AG04450 (cell line): ENCODE data around the gene SRPK2. TPM values are rescaled to one million over a fixed set of nuclear protein-coding genes. Genes with fewer than 3 reads are reported as not detected.

Experiments used
- CTCF ChIA-PET: fragments of 300-600, 350-600 bp; formaldehyde crosslinking; extraction: SDS; loops from one replicate; lab custom pipeline; 2022; ENCODE audit warnings: antibody characterized with exemption, inconsistent platforms; lab: Charles Lee
- POLR2A ChIA-PET: fragments of 350-600 bp; formaldehyde crosslinking; extraction: SDS; loops from one replicate; lab custom pipeline; 2021; ENCODE audit warnings: antibody characterized with exemption, inconsistent platforms; lab: Yijun Ruan, JAX
- DNase-seq: peaks from one replicate; pipeline ENCODE4 v3.0.0-alpha.2; 2011; ENCODE audit warnings: low read depth, low spot score
- H3K27ac ChIP-seq: one replicate; pipeline ENCODE4 v1.5.1; 2012; ENCODE audit warnings: low read depth, low read length, control low read depth
- H3K27me3 ChIP-seq: one replicate; pipeline ENCODE4 v1.6.0; 2012; ENCODE audit warnings: low read length; ENCODE audit not compliant: control insufficient read depth, insufficient read depth
- H3K4me3 ChIP-seq: 2 replicates; pipeline ENCODE4 v1.5.1; 2011; ENCODE audit warnings: mild to moderate bottlenecking, low read depth, low read length, control low read depth
- H3K9me3 ChIP-seq: 2 replicates; pipeline ENCODE4 v1.5.1; 2012; ENCODE audit warnings: low read length; ENCODE audit not compliant: control insufficient read depth, insufficient read depth
- polyA plus RNA-seq: library from polyadenylated mRNA; depleted of rRNA; stranded (reverse); fragments of >200 nt; gene quantifications from 2 replicates; pipeline ENCODE4 v1.2.3, GENCODE V29; 2011
- TF ChIP-seq, protein P1 (sequence below): IDR thresholded peaks from 2 replicates; pipeline ENCODE4 v1.5.1; 2011; ENCODE audit warnings: low read depth, low read length, control low read depth, inconsistent platforms

Gene SRPK2
- polyA plus RNA-seq, 1 experiment = 22.4 TPM

DNA sequence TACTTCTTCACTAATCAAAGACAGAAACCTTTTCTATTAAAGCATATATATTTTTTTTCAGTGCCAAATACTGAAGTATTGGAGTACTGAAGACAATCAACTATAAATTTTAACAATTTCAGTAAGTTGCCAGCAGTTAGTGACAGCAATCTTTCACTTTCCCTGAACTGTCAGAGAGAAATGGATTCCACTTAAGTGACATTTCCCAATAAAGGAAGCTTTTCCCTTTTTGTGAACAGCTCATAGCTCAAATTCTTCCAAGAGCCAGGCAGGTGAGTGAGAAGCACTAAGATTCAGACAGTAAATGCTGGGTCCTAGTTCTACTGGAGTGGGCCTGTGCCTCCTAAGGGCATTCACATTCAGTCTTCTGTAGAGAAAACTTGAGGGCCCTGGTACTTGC, 142.0 kb downstream of the SRPK2 start:
- TF ChIP-seq, protein P1, sequence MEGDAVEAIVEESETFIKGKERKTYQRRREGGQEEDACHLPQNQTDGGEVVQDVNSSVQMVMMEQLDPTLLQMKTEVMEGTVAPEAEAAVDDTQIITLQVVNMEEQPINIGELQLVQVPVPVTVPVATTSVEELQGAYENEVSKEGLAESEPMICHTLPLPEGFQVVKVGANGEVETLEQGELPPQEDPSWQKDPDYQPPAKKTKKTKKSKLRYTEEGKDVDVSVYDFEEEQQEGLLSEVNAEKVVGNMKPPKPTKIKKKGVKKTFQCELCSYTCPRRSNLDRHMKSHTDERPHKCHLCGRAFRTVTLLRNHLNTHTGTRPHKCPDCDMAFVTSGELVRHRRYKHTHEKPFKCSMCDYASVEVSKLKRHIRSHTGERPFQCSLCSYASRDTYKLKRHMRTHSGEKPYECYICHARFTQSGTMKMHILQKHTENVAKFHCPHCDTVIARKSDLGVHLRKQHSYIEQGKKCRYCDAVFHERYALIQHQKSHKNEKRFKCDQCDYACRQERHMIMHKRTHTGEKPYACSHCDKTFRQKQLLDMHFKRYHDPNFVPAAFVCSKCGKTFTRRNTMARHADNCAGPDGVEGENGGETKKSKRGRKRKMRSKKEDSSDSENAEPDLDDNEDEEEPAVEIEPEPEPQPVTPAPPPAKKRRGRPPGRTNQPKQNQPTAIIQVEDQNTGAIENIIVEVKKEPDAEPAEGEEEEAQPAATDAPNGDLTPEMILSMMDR = no peak
- Histone ChIP-seq H3K9me3 (peaks cover 9% of the 10 kb centered on the region), H3K4me3 (no peak overlapping the region), H3K27me3 (no peaks in the 10 kb centered on the region), H3K27ac (no peak overlapping the region)
- DNase-seq = no peak
- POLR2A ChIA-PET = interaction anchor here (0.8 kb wide), 1 partner anchor 9 kb away, joined by 3 read pairs; no protein-coding TSS in a partner anchor
- CTCF ChIA-PET = interaction anchor here (0.6 kb wide), 1 partner anchor 285 kb away, joined by 3 read pairs; no protein-coding TSS in a partner anchor

DNA sequence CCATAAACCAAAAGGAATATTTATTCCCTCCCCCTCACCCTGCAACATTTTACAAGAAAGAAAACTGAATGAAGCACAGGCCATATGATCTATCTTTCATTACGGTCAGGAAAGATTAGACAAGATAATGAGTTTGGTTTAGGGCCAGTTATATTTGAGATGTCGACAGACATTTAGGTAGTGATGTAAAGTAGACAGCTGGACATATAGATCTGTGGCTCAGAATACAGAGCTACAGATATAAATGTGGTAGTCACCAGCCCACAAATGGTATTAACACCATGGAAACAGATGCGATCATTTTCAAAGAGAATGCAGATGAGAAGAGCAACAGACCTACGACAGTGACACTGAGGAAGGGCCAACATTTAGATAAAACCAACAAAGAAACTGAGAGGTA, 142.5 kb downstream of the SRPK2 start:
- TF ChIP-seq, protein P1 = no peak
- ChIA-PET CTCF (no interaction called here), POLR2A (interaction anchor here (0.8 kb wide), 1 partner anchor 10 kb away, joined by 3 read pairs; no protein-coding TSS in a partner anchor)
- no peaks in the 10 kb centered on the region for H3K27me3 ChIP-seq
- DNase-seq = no peak
- H3K9me3 ChIP-seq = peaks cover 9% of the 10 kb centered on the region
- H3K4me3 ChIP-seq = no peak overlapping the region
- no peak overlapping the region for H3K27ac ChIP-seq

DNA sequence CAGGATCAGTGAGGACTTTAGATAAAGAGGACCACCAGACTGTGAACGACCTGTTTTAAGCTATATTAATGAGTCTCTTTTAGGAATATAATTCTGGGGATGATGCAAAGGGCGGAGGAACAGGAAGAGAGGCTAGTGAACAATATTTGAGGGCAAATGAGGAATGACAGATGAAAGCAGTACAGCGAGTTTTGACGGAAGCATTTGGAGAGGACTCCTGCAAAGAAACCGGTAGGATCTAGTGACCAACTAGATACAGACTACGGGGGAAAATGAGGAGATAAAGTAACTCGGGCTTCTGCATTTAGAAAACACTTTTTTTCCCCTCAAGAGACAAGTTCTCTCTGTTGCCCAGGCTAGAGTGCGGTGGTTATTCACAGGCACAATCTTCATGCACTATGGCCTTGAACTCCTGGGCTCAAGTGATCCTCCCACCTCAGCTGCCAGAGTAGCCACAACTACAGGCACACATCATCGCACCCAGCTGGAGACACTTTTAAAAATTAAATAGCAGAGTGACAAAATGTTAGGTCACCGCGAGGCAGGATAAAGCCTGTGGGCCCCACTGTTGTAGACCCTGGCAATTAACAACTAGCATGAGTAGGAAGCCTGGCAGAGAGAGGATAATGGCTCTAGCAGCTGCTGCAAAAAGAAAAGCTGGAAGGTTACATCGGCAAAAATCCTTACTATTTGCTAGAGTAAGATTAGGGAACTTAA, 143.2 kb downstream of the SRPK2 start:
- TF ChIP-seq, protein P1 = no peak
- H3K4me3 ChIP-seq = no peak overlapping the region
- ChIA-PET POLR2A (no interaction called here), CTCF (interaction anchor here (1.0 kb wide), 1 partner anchor 16 kb away, joined by 3 read pairs; no protein-coding TSS in a partner anchor)
- peaks cover 9% of the 10 kb centered on the region for H3K9me3 ChIP-seq
- H3K27ac ChIP-seq = no peak overlapping the region
- no peak for DNase-seq
- no peaks in the 10 kb centered on the region for H3K27me3 ChIP-seq

DNA sequence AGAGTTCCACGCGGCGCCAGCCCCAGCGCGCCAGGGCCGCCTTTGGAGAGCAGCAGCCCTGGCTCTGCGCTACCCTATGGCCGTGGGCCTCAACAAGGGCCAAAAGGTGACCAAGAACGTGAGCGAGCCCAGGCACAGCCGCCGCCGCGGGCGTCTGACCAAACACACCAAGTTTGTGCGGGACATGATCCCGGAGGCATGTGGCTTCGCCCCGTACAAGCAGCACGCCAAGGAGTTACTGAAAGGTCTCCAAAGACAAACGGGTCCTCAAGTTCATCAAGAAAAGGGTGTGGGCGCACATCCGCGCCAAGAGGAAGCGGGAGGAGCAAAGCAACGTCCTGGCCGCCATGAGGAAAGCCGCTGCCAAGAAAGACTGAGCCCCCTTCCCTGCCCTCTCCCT, 144.1 kb downstream of the SRPK2 start:
- H3K27me3 ChIP-seq = no peaks in the 10 kb centered on the region
- TF ChIP-seq, protein P1 = no peak
- no peak overlapping the region for H3K27ac ChIP-seq
- CTCF ChIA-PET = interaction anchor here (1.0 kb wide), 1 partner anchor 17 kb away, joined by 3 read pairs; no protein-coding TSS in a partner anchor
- no peak overlapping the region for H3K4me3 ChIP-seq
- POLR2A ChIA-PET = interaction anchor here (0.7 kb wide), 1 partner anchor 269 kb away, joined by 4 read pairs; no protein-coding TSS in a partner anchor
- no peak for DNase-seq
- H3K9me3 ChIP-seq = peaks cover 9% of the 10 kb centered on the region

DNA sequence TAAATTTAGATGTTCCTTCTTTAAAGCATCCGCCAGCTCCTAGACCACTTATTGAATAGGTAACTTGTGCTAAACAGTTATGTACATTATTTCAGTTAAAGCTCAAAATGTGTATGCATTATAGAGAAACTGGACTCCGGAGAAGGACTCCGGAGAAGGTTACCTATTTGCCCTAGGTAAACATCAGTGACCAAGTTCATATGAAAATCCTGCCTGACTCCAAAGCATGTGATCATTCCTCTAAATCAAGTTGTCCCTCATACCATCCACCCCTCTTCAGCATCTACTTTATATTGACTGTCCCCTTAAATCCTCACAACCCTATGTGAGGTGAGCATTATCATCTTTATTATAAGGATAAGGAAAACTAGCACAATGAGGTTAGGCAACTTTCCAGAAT, 147.5 kb downstream of the SRPK2 start:
- Histone ChIP-seq H3K9me3 (peaks cover 9% of the 10 kb centered on the region), H3K27ac (no peak overlapping the region), H3K27me3 (no peaks in the 10 kb centered on the region), H3K4me3 (no peak overlapping the region)
- POLR2A ChIA-PET = no interaction called here
- CTCF ChIA-PET = no interaction called here
- no peak for DNase-seq
- TF ChIP-seq, protein P1 = no peak
